NT2/D1 (cell line): ENCODE measurements around the gene C1orf21.

Experiments used
- DNase-seq: peaks from one replicate; pipeline ENCODE4 v3.0.0-alpha.2; 2011; ENCODE audit warnings: low read depth, low spot score
- H3K27me3 ChIP-seq: 2 replicates; pipeline ENCODE4 v1.6.0; 2011; ENCODE audit warnings: mild to moderate bottlenecking; ENCODE audit not compliant: insufficient read length, insufficient read depth
- H3K36me3 ChIP-seq: 2 replicates; pipeline ENCODE4 v1.6.1; 2011; ENCODE audit warnings: mild to moderate bottlenecking, low read length, mixed read lengths; ENCODE audit not compliant: insufficient read depth, insufficient read length
- H3K4me1 ChIP-seq: 2 replicates; pipeline ENCODE4 v1.5.1; 2011; ENCODE audit not compliant: insufficient read depth, insufficient read length
- H3K4me3 ChIP-seq: 2 replicates; pipeline ENCODE4 v1.5.1; 2011; ENCODE audit warnings: low read depth; ENCODE audit not compliant: insufficient read length
- H3K9ac ChIP-seq: 2 replicates; pipeline ENCODE4 v1.6.0; 2011; ENCODE audit warnings: low read depth; ENCODE audit not compliant: insufficient read length
- H3K9me3 ChIP-seq: 2 replicates; pipeline ENCODE4 v1.5.1; 2011; ENCODE audit warnings: mild to moderate bottlenecking, low read length; ENCODE audit not compliant: insufficient read depth
- SUZ12 ChIP-seq: IDR thresholded peaks from 2 replicates; pipeline ENCODE4 v1.6.1; 2011; ENCODE audit not compliant: insufficient read length, insufficient read depth; ENCODE audit errors: extremely low read depth
- YY1 ChIP-seq: IDR thresholded peaks from 2 replicates; pipeline ENCODE4 v1.6.1; 2011; ENCODE audit not compliant: insufficient read length, insufficient read depth
- ZNF274 ChIP-seq: IDR thresholded peaks from 2 replicates; pipeline ENCODE4 v1.6.1; 2011; ENCODE audit warnings: mild to moderate bottlenecking, low read depth, low read length

The C1orf21 gene

GRCh38 chr1:184568148-184568547 is 181.3 kb downstream of the C1orf21 start:
- no peaks in the 10 kb centered on the region for H3K9me3 ChIP-seq
- DNase-seq = no peak
- peaks cover 7% of the 10 kb centered on the region for H3K4me1 ChIP-seq
- no peak overlapping the region for H3K9ac ChIP-seq
- TF ChIP-seq ZNF274 = no peak
- no peaks in the 10 kb centered on the region for H3K27me3 ChIP-seq
- no peak overlapping the region for H3K4me3 ChIP-seq
- H3K36me3 ChIP-seq = no peaks in the 10 kb centered on the region

DNA sequence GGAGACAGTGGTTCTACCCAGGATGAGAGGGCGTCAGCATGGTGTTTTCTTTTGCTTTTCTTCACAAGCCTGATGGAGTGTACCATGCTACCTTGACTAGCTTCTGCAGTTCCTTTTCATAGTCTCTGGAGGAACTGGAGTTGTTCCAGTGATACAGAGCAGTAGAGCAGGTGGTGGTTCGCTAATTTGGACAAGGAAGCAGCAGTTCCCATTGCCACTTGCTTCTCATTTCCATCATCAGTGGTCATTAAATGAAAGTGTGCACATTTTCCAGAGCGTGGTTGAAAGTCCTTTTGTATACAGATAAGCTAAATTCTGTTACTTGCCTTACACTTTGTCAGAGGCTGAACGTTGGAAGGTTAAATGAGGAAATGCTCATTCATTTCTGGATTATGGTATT is 182.3 kb downstream of the C1orf21 start:
- no peaks in the 10 kb centered on the region for H3K27me3 ChIP-seq
- no peaks in the 10 kb centered on the region for H3K36me3 ChIP-seq
- no peak overlapping the region for H3K9ac ChIP-seq
- H3K4me3 ChIP-seq = no peak overlapping the region
- H3K9me3 ChIP-seq = no peaks in the 10 kb centered on the region
- H3K4me1 ChIP-seq = peaks cover 7% of the 10 kb centered on the region
- TF ChIP-seq YY1 (no peak), SUZ12 (no peak), ZNF274 (no peak)
- no peak for DNase-seq

GRCh38 chr1:184574588-184574987 is 187.8 kb downstream of the C1orf21 start:
- Histone ChIP-seq H3K36me3 (no peaks in the 10 kb centered on the region), H3K4me1 (no peaks in the 10 kb centered on the region), H3K9ac (no peak overlapping the region), H3K9me3 (no peaks in the 10 kb centered on the region), H3K27me3 (no peaks in the 10 kb centered on the region), H3K4me3 (no peak overlapping the region)
- TF ChIP-seq ZNF274 (no peak), SUZ12 (no peak), YY1 (no peak)
- peak; percentile 35 for DNase-seq

DNA sequence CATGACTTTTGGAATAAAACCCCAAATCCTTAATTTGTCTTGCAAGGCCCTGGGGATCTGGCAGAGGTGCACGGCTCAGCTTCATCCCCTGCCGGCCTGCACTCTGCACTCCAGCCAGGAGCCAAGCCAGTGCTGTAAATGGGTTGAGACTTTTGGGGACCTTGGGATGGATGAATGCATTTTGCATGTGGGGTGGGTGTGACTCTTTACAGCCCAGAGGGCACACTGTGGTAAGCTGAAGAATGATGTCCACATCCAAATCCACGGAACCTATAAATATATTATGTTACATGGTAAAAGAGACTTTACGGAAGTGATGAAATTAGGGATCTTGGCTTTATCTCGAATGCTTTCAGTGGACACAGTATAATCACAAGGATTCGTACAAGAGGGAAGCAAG is 190.0 kb downstream of the C1orf21 start:
- H3K36me3 ChIP-seq = no peaks in the 10 kb centered on the region

DNA sequence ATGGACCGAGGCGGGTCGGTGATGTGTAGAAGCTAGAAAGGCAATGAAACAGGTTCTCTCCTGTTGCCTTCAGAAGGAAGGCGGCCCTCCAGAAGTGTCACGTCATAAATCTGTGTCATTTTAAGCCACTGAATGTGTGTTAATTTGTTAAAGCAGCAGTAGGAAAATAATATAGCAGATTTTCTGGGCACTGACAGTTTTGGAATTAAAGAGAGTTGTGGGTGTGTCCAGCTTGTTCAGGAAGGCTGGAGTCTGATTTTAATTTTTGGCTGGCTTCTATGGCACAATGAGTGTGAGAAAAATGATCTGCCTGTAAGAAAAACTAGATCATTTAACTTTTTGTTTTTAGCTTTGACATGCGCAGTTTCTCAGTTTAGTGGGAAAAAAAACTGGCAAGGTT is 190.5 kb downstream of the C1orf21 start:
- DNase-seq = no peak
- H3K9ac ChIP-seq = no peak overlapping the region

More for the DNA sequence above, 190.0 kb downstream of the C1orf21 start:
- TF ChIP-seq YY1 = no peak
- no peak for TF ChIP-seq SUZ12
- no peak for TF ChIP-seq ZNF274
- DNase-seq = no peak
- H3K4me3 ChIP-seq = no peak overlapping the region
- H3K9me3 ChIP-seq = no peaks in the 10 kb centered on the region
- H3K9ac ChIP-seq = no peak overlapping the region
- no peaks in the 10 kb centered on the region for H3K4me1 ChIP-seq
- no peaks in the 10 kb centered on the region for H3K27me3 ChIP-seq

DNA sequence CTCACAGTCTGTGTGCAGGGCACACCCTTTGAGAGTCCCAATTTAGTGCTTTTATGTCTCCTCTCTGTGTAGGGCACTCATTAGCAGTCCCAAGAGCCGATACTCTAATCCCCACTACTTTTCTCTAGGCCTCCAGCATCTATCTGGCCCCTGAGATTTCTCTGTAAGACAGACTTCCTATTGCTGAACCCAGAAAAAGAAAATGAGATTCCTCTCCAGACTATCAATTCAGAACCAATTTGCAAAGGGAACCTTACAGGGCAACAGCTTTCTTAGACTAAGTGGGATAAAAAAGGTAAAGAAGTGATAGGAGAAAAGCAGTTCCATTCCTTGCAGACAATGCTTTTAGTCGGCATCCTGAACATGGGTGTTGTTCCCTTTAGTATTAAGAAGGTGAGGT is 195.6 kb downstream of the C1orf21 start:
- no peak for DNase-seq
- no peaks in the 10 kb centered on the region for H3K4me1 ChIP-seq
- H3K9ac ChIP-seq = no peak overlapping the region
- no peaks in the 10 kb centered on the region for H3K27me3 ChIP-seq
- H3K36me3 ChIP-seq = no peaks in the 10 kb centered on the region
- TF ChIP-seq SUZ12 = no peak
- TF ChIP-seq YY1 = no peak
- no peak for TF ChIP-seq ZNF274
- no peaks in the 10 kb centered on the region for H3K9me3 ChIP-seq
- no peak overlapping the region for H3K4me3 ChIP-seq

More for the DNA sequence above, 190.5 kb downstream of the C1orf21 start:
- Histone ChIP-seq H3K9me3 (no peaks in the 10 kb centered on the region), H3K4me3 (no peak overlapping the region), H3K36me3 (no peaks in the 10 kb centered on the region), H3K27me3 (no peaks in the 10 kb centered on the region), H3K4me1 (no peaks in the 10 kb centered on the region)
- no peak for TF ChIP-seq YY1
- TF ChIP-seq SUZ12 = no peak
- TF ChIP-seq ZNF274 = no peak

GRCh38 chr1:184583849-184584248 is 197.0 kb downstream of the C1orf21 start:
- H3K27me3 ChIP-seq = no peaks in the 10 kb centered on the region
- TF ChIP-seq SUZ12 (no peak), ZNF274 (no peak), YY1 (no peak)
- H3K36me3 ChIP-seq = no peaks in the 10 kb centered on the region
- no peak overlapping the region for H3K9ac ChIP-seq
- DNase-seq = no peak
- H3K9me3 ChIP-seq = no peaks in the 10 kb centered on the region
- H3K4me3 ChIP-seq = no peak overlapping the region
- no peaks in the 10 kb centered on the region for H3K4me1 ChIP-seq

DNA sequence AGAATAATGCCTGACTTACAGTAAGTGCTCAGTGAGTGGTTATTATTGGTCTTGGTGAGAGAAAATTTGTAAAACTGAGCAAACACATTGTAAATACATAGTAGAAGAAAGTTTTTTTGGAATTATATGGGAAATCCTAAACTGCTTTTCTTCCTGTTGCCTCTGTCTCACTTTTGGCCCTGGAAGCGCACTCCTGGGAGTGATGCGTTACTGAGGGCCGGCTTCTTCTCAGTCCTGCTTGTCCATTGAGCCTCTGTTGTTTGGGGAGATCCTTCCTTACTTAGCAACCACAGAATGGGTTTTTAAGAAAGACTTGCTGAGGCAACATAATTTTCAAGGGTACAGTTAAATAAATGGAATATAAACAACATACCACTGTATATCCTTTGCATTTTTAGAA is 201.9 kb downstream of the C1orf21 start:
- H3K4me1 ChIP-seq = no peaks in the 10 kb centered on the region
- no peaks in the 10 kb centered on the region for H3K9me3 ChIP-seq
- no peaks in the 10 kb centered on the region for H3K27me3 ChIP-seq
- DNase-seq = no peak
- TF ChIP-seq SUZ12 = no peak
- TF ChIP-seq ZNF274 = no peak
- TF ChIP-seq YY1 = no peak
- H3K4me3 ChIP-seq = no peak overlapping the region
- no peak overlapping the region for H3K9ac ChIP-seq
- H3K36me3 ChIP-seq = no peaks in the 10 kb centered on the region
